Left lung (tissue), 10 donors: ENCODE measurements around the gene CHAD. TPM values are rescaled to one million over a fixed set of nuclear protein-coding genes. Genes with fewer than 3 reads are reported as not detected.
"Not testable (repeated sequence)": the region's sequence is repeated elsewhere in the genome, so short reads cannot be mapped to it uniquely, and the experiment has no call there.

ENCODE experiments used
- ATAC-seq: fragments of 200-7000 bp; cut with Tn5 transposase; one replicate; pipeline ENCODE4 v1.9.1; 2020; ENCODE audit warnings: moderate library complexity
- DNase-seq, 4 donors: peaks; one replicate each; pipeline ENCODE4 v3.0.0-alpha.2; 2013 to 2020
- H3K27ac ChIP-seq, 2 donors: fragments of 200-600 bp; sonication (generic) in 1 of 2; one replicate each; pipeline versions ENCODE4 v1.5.0 to v1.8.0; 2020 to 2021
- H3K27me3 ChIP-seq, 2 donors: fragments of 200-600 bp; sonication (generic) in 1 of 2; one replicate each; pipeline versions ENCODE4 v1.5.0 to v1.8.0; 2020 to 2021
- H3K36me3 ChIP-seq, 2 donors: fragments of 200-600 bp; sonication (generic) in 1 of 2; one replicate each; pipeline versions ENCODE4 v1.5.0 to v1.8.0; 2020 to 2021
- H3K4me1 ChIP-seq, 2 donors: fragments of 200-600 bp; one replicate each; pipeline ENCODE4 v1.8.0; 2021
- H3K4me3 ChIP-seq, 2 donors: fragments of 200-600 bp; sonication (generic) in 1 of 2; one replicate each; pipeline versions ENCODE4 v1.5.0 to v1.8.0; 2020 to 2021; ENCODE audit warnings: mild to moderate bottlenecking in 1 of 2
- H3K9me3 ChIP-seq, 2 donors: fragments of 200-600 bp; sonication (generic) in 1 of 2; one replicate each; pipeline versions ENCODE4 v1.5.0 to v1.8.0; 2020 to 2021
- intact Hi-C, 2 donors: fragments of 100-400 bp; cut with DNase I; formaldehyde crosslinking; loops; one replicate each; pipeline versions ENCODE4 v1.11.2 to v1.14.2; 2022
- polyA plus RNA-seq, 6 donors: library from polyadenylated mRNA; unstranded; fragments of 120-200 nt; gene quantifications; one replicate each; pipeline ENCODE4 v1.2.1, GENCODE V29; 2013; ENCODE audit not compliant: insufficient read length in 6 of 6
- total RNA-seq, 2 donors: library from RNA; stranded (reverse); fragmentation: NEBNext Ultra II Directional; extraction: Animal tissue kit (Norgen Biotek cat#: 25700); gene quantifications; one replicate each; pipeline ENCODE4 v1.2.1, GENCODE V29; 2021
- TF ChIP-seq, protein P1 (sequence below), 2 donors: fragments of 200-600 bp; sonication (generic) in 1 of 2; IDR thresholded peaks; one replicate each; pipeline versions ENCODE4 v1.5.0 to v1.8.0; 2021; ENCODE audit warnings: antibody characterized with exemption in 2 of 2
- donor health status: DM: no; HTN: yes; CAD: no.
- donor health status: DM: no; HTN: no; CAD: no.

Gene CHAD
- total and polyA plus RNA-seq, 8 donors, result 0.17 to 9.8 (median 5.2) TPM

DNA sequence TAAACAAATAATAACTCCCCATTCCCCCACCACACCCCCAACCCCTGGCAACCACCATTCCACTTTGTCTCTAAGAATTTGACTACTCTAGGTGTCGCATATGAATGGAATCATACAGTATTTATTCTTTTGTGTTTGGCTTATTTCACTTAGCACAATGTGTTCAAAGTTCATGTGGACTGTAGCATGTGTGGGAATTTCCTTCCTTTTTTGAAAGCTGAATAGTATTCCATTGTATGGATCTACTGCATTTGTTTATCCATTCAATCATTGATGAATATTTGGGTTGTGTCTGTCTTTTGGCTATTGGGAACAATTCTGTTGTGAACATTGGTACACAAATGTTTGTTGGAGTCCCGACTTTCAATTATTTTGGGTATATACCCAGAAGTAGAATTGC is 45.9 kb downstream of the CHAD start:
- peaks cover 20 to 65% of the 10 kb centered on the region in 2 donors for H3K4me1 ChIP-seq

DNA sequence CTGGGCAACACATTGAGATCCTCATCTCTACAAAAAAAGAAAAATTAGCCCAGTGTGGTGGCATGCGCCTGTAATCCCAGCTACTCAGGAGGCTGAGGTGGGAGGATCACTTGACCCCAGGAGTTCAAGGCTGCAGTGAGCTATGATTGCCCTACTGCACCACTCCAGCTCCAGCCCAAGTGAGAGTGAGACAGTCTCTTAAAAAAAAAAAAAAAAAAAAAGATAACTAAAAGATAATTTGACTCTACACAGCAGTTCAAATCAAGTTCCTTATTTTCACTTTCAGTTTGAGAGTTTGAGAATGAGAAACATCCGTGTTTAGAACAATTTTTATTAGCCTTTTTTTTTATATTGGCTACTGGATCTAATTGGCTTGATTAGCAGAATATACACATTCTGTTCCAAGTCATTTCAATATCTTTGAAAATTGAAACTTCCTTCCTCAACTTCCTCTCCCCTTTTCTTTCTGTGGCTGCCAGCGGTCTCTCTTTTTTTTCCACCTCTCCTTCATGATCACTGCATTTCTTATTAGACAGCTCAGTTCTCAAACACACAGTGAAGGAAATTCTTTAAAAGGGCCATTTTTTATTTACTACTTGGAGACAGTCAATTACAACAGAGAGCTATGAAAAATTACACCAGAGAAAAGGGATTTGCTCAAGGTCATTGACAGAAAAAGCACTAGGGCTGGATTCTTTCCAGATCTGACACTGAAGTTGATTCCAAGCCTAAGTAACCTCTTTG is 47.2 kb downstream of the CHAD start:
- intact Hi-C loops, result no loop called here

More for the DNA sequence above, 45.9 kb downstream of the CHAD start:
- DNase-seq (no peak), ATAC-seq (no peak)
- intact Hi-C loops, result no loop called here
- Histone ChIP-seq H3K27ac (no peak overlapping the region), H3K4me3 (no peak overlapping the region), H3K27me3 (no peaks in the 10 kb centered on the region), H3K36me3 (no peaks in the 10 kb centered on the region), H3K9me3 (no peaks in the 10 kb centered on the region)
- TF ChIP-seq, protein P1, sequence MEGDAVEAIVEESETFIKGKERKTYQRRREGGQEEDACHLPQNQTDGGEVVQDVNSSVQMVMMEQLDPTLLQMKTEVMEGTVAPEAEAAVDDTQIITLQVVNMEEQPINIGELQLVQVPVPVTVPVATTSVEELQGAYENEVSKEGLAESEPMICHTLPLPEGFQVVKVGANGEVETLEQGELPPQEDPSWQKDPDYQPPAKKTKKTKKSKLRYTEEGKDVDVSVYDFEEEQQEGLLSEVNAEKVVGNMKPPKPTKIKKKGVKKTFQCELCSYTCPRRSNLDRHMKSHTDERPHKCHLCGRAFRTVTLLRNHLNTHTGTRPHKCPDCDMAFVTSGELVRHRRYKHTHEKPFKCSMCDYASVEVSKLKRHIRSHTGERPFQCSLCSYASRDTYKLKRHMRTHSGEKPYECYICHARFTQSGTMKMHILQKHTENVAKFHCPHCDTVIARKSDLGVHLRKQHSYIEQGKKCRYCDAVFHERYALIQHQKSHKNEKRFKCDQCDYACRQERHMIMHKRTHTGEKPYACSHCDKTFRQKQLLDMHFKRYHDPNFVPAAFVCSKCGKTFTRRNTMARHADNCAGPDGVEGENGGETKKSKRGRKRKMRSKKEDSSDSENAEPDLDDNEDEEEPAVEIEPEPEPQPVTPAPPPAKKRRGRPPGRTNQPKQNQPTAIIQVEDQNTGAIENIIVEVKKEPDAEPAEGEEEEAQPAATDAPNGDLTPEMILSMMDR (IDR thresholded peaks at IDR 0.05), result no peak

DNA sequence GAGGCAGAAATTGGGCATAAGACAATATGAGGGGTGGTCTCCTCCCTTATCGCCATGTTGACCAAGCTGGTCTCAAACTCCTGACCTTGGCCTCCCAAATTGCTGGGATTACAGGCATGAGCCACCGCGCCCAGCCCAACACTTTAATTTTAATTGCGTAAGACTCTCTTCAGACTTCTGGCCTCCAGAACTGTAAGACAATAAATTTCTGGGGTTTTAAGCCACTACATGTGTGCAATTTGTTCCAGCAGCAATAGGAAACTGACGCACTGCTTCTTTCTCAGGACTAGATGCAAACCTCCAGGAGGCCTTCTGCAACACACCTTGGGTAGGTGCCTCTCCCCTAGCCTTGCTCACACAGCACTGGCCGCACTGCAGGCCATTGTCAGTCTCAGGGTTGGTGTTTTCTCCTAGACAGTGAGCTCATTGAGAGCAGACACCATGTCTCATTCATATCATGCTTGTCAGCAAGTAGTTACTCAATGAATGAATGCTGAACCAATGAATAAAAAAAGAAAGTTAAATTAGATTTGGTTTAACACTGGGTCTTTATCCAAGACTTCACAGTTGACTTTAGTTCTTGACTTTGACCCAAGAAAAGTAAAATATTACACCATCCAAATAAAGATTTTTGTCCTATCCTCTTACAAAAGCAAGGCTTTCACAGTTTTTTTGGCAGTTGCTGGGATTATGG is 48.1 kb downstream of the CHAD start:
- H3K9me3 ChIP-seq, result no peaks in the 10 kb centered on the region
- H3K4me1 ChIP-seq, result peaks cover 19 to 45% of the 10 kb centered on the region in 2 donors
- no peaks in the 10 kb centered on the region for H3K36me3 ChIP-seq
- intact Hi-C loops, result no loop called here
- TF ChIP-seq, protein P1 (IDR thresholded peaks at IDR 0.05), result no peak
- H3K27ac ChIP-seq, result peak overlapping the region; percentile 45 to 72
- no peak overlapping the region for H3K4me3 ChIP-seq
- DNase-seq (no peak), ATAC-seq (no peak)
- no peaks in the 10 kb centered on the region for H3K27me3 ChIP-seq

More for the DNA sequence above, 47.2 kb downstream of the CHAD start:
- H3K4me1 ChIP-seq, result peaks cover 20 to 53% of the 10 kb centered on the region in 2 donors
- no peaks in the 10 kb centered on the region for H3K27me3 ChIP-seq
- TF ChIP-seq, protein P1 (IDR thresholded peaks at IDR 0.05), result no peak
- H3K9me3 ChIP-seq, result no peaks in the 10 kb centered on the region
- no peaks in the 10 kb centered on the region for H3K36me3 ChIP-seq
- DNase-seq (no peak), ATAC-seq (no peak)
- H3K4me3 ChIP-seq, result peak overlapping the region in 1 of 2 donors; percentile 13
- H3K27ac ChIP-seq, result peak overlapping the region; percentile 45 to 72

DNA sequence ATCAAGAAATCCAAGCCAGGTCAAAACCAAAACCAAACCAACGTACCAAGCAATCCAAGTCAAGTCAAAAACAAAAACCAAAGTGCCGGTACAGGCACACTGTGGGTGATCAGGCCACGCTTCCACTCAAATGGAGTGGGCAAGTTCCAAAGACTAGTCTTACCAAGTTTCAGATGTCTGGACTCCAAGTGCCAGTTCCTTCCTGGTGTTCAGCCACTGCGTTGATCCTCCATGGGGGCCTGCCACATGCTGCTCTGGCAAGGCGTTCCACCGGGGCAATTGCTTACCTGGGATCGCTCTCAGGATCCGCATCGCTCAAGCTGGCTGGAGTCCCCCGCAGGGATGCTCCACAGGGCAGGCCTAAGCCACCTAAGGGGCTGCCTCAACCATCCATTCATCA is 49.1 kb downstream of the CHAD start:
- intact Hi-C loops, H3K27ac ChIP-seq, DNase-seq, H3K27me3 ChIP-seq, H3K36me3 ChIP-seq, H3K9me3 ChIP-seq, ATAC-seq, H3K4me3 ChIP-seq: not testable (repeated sequence)
- peaks cover 15 to 35% of the 10 kb centered on the region in 2 donors for H3K4me1 ChIP-seq

DNA sequence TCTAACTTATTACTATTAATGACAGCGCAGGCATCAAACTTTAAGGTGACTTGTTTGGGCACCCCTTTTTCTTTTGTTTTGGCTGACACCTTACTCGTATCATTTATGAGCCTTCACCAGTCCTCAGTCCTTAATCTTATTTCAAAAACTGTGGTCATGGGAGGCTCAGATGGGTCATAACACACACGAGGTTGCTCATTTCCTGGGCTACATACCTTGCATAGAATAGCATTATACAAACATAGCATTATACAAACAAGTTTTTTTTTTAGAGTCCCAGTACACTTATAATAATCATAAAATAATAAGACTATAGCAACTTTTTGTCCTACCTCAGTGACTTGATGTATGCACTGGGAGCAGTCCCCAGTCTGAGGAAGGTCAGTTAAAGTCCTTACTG is 53.9 kb downstream of the CHAD start:
- no peak for ATAC-seq
- TF ChIP-seq, protein P1 (IDR thresholded peaks at IDR 0.05), result no peak
- intact Hi-C loops, result no loop called here

More for the DNA sequence above, 53.9 kb downstream of the CHAD start:
- H3K9me3 ChIP-seq, result no peaks in the 10 kb centered on the region
- H3K4me1 ChIP-seq, result no peaks in the 10 kb centered on the region
- no peak for DNase-seq
- H3K4me3 ChIP-seq, result no peak overlapping the region
- H3K27me3 ChIP-seq, result no peaks in the 10 kb centered on the region
- no peak overlapping the region for H3K27ac ChIP-seq
- H3K36me3 ChIP-seq, result no peaks in the 10 kb centered on the region

Other genes with a start within 250 kb of the CHAD start
- gene TMEM92, start 194.4 kb downstream of the CHAD start, total RNA-seq, result 10 to 100 TPM in 1 of 2 donors, 1 to 10 TPM in 1; 4.4 to 10.7 TPM
- gene TMEM92, start 194.4 kb downstream of the CHAD start, polyA plus RNA-seq, result 1 to 10 TPM; 4.4 to 6.8 (median 6.4) TPM
- gene XYLT2, start 122.8 kb downstream of the CHAD start, total RNA-seq, result 10 to 100 TPM; 19.6 to 24.3 TPM
- 10 to 100 TPM; 18.6 to 25.0 (median 21.4) TPM for gene XYLT2, start 122.8 kb downstream of the CHAD start, polyA plus RNA-seq
- gene MRPL27, start 95.7 kb downstream of the CHAD start, total RNA-seq, result 10 to 100 TPM; 52.5 to 53.8 TPM
- 10 to 100 TPM; 53.9 to 60.1 (median 56.4) TPM for gene MRPL27, start 95.7 kb downstream of the CHAD start, polyA plus RNA-seq
- gene EME1, start 95.7 kb downstream of the CHAD start, total RNA-seq, result 1 to 10 TPM; 2.6 to 3.8 TPM
- 10 to 100 TPM in 4 of 6 donors, 1 to 10 TPM in 2; 7.9 to 12.7 (median 11.4) TPM for gene EME1, start 95.7 kb downstream of the CHAD start, polyA plus RNA-seq
- gene LRRC59, start 71.4 kb downstream of the CHAD start, total RNA-seq, result 100 to 1,000 TPM; 102 to 151 TPM
- 10 to 100 TPM; 43.6 to 65.5 (median 49.2) TPM for gene LRRC59, start 71.4 kb downstream of the CHAD start, polyA plus RNA-seq
- 100 to 1,000 TPM in 1 of 2 donors, 10 to 100 TPM in 1; 60.9 to 148 TPM for gene ACSF2, start 42.7 kb downstream of the CHAD start, total RNA-seq
- gene ACSF2, start 42.7 kb downstream of the CHAD start, polyA plus RNA-seq, result 100 to 1,000 TPM; 106 to 146 (median 124) TPM
- 10 to 100 TPM; 28.5 to 34.8 TPM for gene RSAD1, start 10.0 kb upstream of the CHAD start, total RNA-seq
- 10 to 100 TPM; 40.6 to 61.5 (median 48.0) TPM for gene RSAD1, start 10.0 kb upstream of the CHAD start, polyA plus RNA-seq
- 1 to 10 TPM; 1.4 to 2.7 TPM for gene MYCBPAP, start 39.6 kb upstream of the CHAD start, total RNA-seq
- gene MYCBPAP, start 39.6 kb upstream of the CHAD start, polyA plus RNA-seq, result 1 to 10 TPM; 5.1 to 9.1 (median 6.1) TPM
- 1 to 10 TPM in 1 of 2 donors, under 1 TPM in 1; 0.55 to 6.4 TPM for gene EPN3, start 63.9 kb upstream of the CHAD start, total RNA-seq
- gene EPN3, start 63.9 kb upstream of the CHAD start, polyA plus RNA-seq, result 1 to 10 TPM; 3.2 to 5.6 (median 4.3) TPM
- 10 to 100 TPM; 37.6 to 57.2 TPM for gene SPATA20, start 78.3 kb upstream of the CHAD start, total RNA-seq
- gene SPATA20, start 78.3 kb upstream of the CHAD start, polyA plus RNA-seq, result 10 to 100 TPM; 41.1 to 60.5 (median 47.7) TPM
- gene CACNA1G, start 91.8 kb upstream of the CHAD start, total RNA-seq, result 1 to 10 TPM in 1 of 2 donors, under 1 TPM in 1; 0.50 to 4.3 TPM
- 10 to 100 TPM; 16.6 to 38.2 (median 21.7) TPM for gene CACNA1G, start 91.8 kb upstream of the CHAD start, polyA plus RNA-seq
- 100 to 1,000 TPM in 1 of 2 donors, 10 to 100 TPM in 1; 52.3 to 120 TPM for gene ABCC3, start 166.0 kb upstream of the CHAD start, total RNA-seq
- 10 to 100 TPM; 30.9 to 82.4 (median 47.5) TPM for gene ABCC3, start 166.0 kb upstream of the CHAD start, polyA plus RNA-seq
- 10 to 100 TPM; 42.2 to 47.1 TPM for gene ANKRD40, start 239.0 kb upstream of the CHAD start, total RNA-seq
- 10 to 100 TPM; 44.5 to 52.0 (median 47.1) TPM for gene ANKRD40, start 239.0 kb upstream of the CHAD start, polyA plus RNA-seq